H1 (cell line): ENCODE measurements around the gene MED1. TPM values are rescaled to one million over a fixed set of nuclear protein-coding genes. Genes with fewer than 3 reads are reported as not detected.

ENCODE experiments used
- CTCF ChIA-PET: fragments of 300-600 bp; sonication (Branson Sonifier 250); formaldehyde crosslinking; loops from one replicate; lab custom pipeline; 2021; ENCODE audit not compliant: partially characterized antibody; lab: Charles Lee
- POLR2A ChIA-PET: fragments of 300-600 bp; sonication (Branson Sonifier 250); formaldehyde crosslinking; loops from one replicate; lab custom pipeline; 2021; ENCODE audit warnings: inconsistent platforms; ENCODE audit not compliant: partially characterized antibody; lab: Charles Lee
- DNase-seq, 2 experiments: peaks; one replicate each; pipeline versions ENCODE4 v3.0.0 to v3.0.0-alpha.2; 2010 to 2022; ENCODE audit warnings: low spot score in 2 of 2, low read depth in 1 of 2, mixed read lengths in 1 of 2
- FAIRE-seq: peaks from 2 replicates; lab custom pipeline; 2011; peaks lifted over from hg19 to GRCh38; lab: Jason Lieb, UNC
- H2AFZ ChIP-seq: 2 replicates; pipeline ENCODE4 v1.8.1; 2012; ENCODE audit warnings: low read length, inconsistent platforms
- H2AK5ac ChIP-seq: 2 replicates; pipeline ENCODE4 v1.6.1; 2013; ENCODE audit warnings: low read depth, low read length
- H2BK120ac ChIP-seq: replicated peaks from 2 replicates; pipeline ENCODE3; 2013; ENCODE audit warnings: low read depth, low read length, inconsistent platforms
- H2BK12ac ChIP-seq: 2 replicates; pipeline ENCODE4 v1.6.1; 2013; ENCODE audit warnings: low read depth, low read length
- H2BK15ac ChIP-seq: 2 replicates; pipeline ENCODE4 v1.6.1; 2013; ENCODE audit warnings: low read length
- H2BK20ac ChIP-seq: 2 replicates; pipeline ENCODE4 v1.6.1; 2013; ENCODE audit warnings: low read length
- H2BK5ac ChIP-seq: 2 replicates; pipeline ENCODE4 v1.6.1; 2013; ENCODE audit warnings: low read depth, low read length
- H3K14ac ChIP-seq: 2 replicates; pipeline ENCODE4 v1.6.1; 2013; ENCODE audit warnings: inconsistent platforms; ENCODE audit not compliant: insufficient read length
- H3K18ac ChIP-seq: 2 replicates; pipeline ENCODE4 v1.6.1; 2013; ENCODE audit warnings: low read length; ENCODE audit errors: extremely low read depth
- H3K23ac ChIP-seq: 2 replicates; pipeline ENCODE4 v1.6.1; 2013; ENCODE audit warnings: inconsistent platforms; ENCODE audit not compliant: insufficient read length
- H3K23me2 ChIP-seq: 2 replicates; pipeline ENCODE4 v1.6.1; 2013; ENCODE audit warnings: low read depth, low read length
- H3K27ac ChIP-seq: 2 replicates; pipeline ENCODE4 v1.6.1; 2011; ENCODE audit warnings: low read depth, low read length, inconsistent platforms
- H3K27me3 ChIP-seq, 4 experiments: replicated peaks in 1 of 4; 1 replicate in 1 of 4; 2 replicates in 3 of 4; pipeline versions ENCODE4 v1.6.1 to v1.8.1; 2011 to 2013; ENCODE audit warnings: low read length in 3 of 4, mild to moderate bottlenecking in 3 of 4, inconsistent platforms in 2 of 4, mixed read lengths in 2 of 4, moderate library complexity in 1 of 4; ENCODE audit not compliant: control insufficient read depth in 3 of 4, insufficient read depth in 3 of 4; ENCODE audit errors: extremely low read depth in 1 of 4
- H3K36me3 ChIP-seq, 4 experiments: 2 replicates each; pipeline versions ENCODE4 v1.6.1 to v1.8.1; 2011 to 2013; ENCODE audit warnings: mild to moderate bottlenecking in 4 of 4, low read length in 3 of 4, moderate library complexity in 2 of 4, control low read depth in 1 of 4, inconsistent platforms in 1 of 4; ENCODE audit not compliant: insufficient read depth in 4 of 4, control insufficient read depth in 2 of 4
- H3K4ac ChIP-seq: replicated peaks from 2 replicates; pipeline ENCODE3; 2013; ENCODE audit warnings: low read length, low read depth, mixed read lengths, inconsistent platforms; ENCODE audit not compliant: insufficient read length
- H3K4me1 ChIP-seq, 4 experiments: replicated peaks in 1 of 4; 1 replicate in 1 of 4; 2 replicates in 3 of 4; pipeline versions ENCODE4 v1.6.1 to v1.8.1; 2011 to 2013; ENCODE audit warnings: low read length in 3 of 4, inconsistent platforms in 2 of 4, mixed read lengths in 1 of 4; ENCODE audit not compliant: insufficient read depth in 4 of 4, control insufficient read depth in 3 of 4
- H3K4me2 ChIP-seq, 2 experiments: 2 replicates each; pipeline versions ENCODE4 v1.6.1 to v1.8.1; 2011 to 2013; ENCODE audit warnings: low read depth in 2 of 2, low read length in 2 of 2, control low read depth in 1 of 2, inconsistent platforms in 1 of 2, mild to moderate bottlenecking in 1 of 2; ENCODE audit not compliant: insufficient read depth in 1 of 2
- H3K4me3 ChIP-seq, 4 experiments: fragments of 200-600, 300-600 bp in 1 of 4; sonication (generic), shearing (Covaris generic), sonication (Bioruptor Twin) in 1 of 4; 2 replicates each; pipeline versions ENCODE4 v1.5.1 to v1.8.1; 2011 to 2016; ENCODE audit warnings: low read length in 4 of 4, low read depth in 3 of 4, control low read depth in 2 of 4, inconsistent platforms in 2 of 4, mild to moderate bottlenecking in 2 of 4, mixed read lengths in 1 of 4, moderate library complexity in 1 of 4; ENCODE audit not compliant: insufficient read depth in 2 of 4; ENCODE audit errors: extremely low read depth in 1 of 4
- H3K56ac ChIP-seq: replicated peaks from 2 replicates; pipeline ENCODE3; 2013; ENCODE audit warnings: low read depth, mild to moderate bottlenecking, mixed read lengths, low read length, inconsistent platforms; ENCODE audit not compliant: insufficient read length
- H3K79me1 ChIP-seq: 2 replicates; pipeline ENCODE4 v1.6.1; 2013; ENCODE audit warnings: low read depth, low read length, control low read depth
- H3K79me2 ChIP-seq, 2 experiments: 2 replicates each; pipeline versions ENCODE4 v1.6.1 to v1.8.1; 2012 to 2013; ENCODE audit warnings: low read length in 2 of 2, mild to moderate bottlenecking in 2 of 2, inconsistent platforms in 1 of 2; ENCODE audit not compliant: insufficient read depth in 2 of 2, control insufficient read depth in 1 of 2
- H3K9ac ChIP-seq, 4 experiments: replicated peaks in 1 of 4; 1 replicate in 1 of 4; 2 replicates in 3 of 4; pipeline versions ENCODE4 v1.6.1 to v1.8.1; 2011 to 2013; ENCODE audit warnings: low read depth in 3 of 4, low read length in 3 of 4, control low read depth in 2 of 4, mild to moderate bottlenecking in 2 of 4, moderate library complexity in 2 of 4, inconsistent platforms in 1 of 4; ENCODE audit errors: extremely low read depth in 1 of 4
- H3K9me3 ChIP-seq, 2 experiments: 2 replicates each; pipeline versions ENCODE4 v1.6.1 to v1.8.1; 2012 to 2013; ENCODE audit warnings: mild to moderate bottlenecking in 2 of 2, moderate library complexity in 2 of 2, control low read depth in 1 of 2, inconsistent platforms in 1 of 2, low read depth in 1 of 2, low read length in 1 of 2, mixed read lengths in 1 of 2; ENCODE audit not compliant: insufficient read depth in 2 of 2
- H4K20me1 ChIP-seq, 2 experiments: replicated peaks in 1 of 2; 2 replicates each; pipeline versions ENCODE3 to v1.8.1; 2011 to 2013; ENCODE audit warnings: inconsistent platforms in 2 of 2, low read length in 2 of 2, mild to moderate bottlenecking in 1 of 2; ENCODE audit not compliant: insufficient read depth in 2 of 2, control insufficient read depth in 1 of 2
- H4K5ac ChIP-seq: 2 replicates; pipeline ENCODE4 v1.6.1; 2013; ENCODE audit warnings: low read length, low read depth, mixed read lengths, inconsistent platforms; ENCODE audit not compliant: insufficient read length
- H4K8ac ChIP-seq: 2 replicates; pipeline ENCODE4 v1.8.0; 2013; ENCODE audit warnings: mild to moderate bottlenecking, moderate library complexity, low read length, inconsistent platforms; ENCODE audit not compliant: insufficient read depth; ENCODE audit errors: extremely low read depth
- H4K91ac ChIP-seq: replicated peaks from 2 replicates; pipeline ENCODE3; 2013; ENCODE audit warnings: low read length, mixed read lengths, inconsistent platforms; ENCODE audit not compliant: insufficient read length
- ATF3 ChIP-seq: IDR thresholded peaks from 2 replicates; pipeline ENCODE4 v1.6.1; 2011; ENCODE audit warnings: low read depth, mild to moderate bottlenecking, low read length; ENCODE audit not compliant: insufficient read depth
- CTBP2 ChIP-seq: IDR thresholded peaks from 2 replicates; pipeline ENCODE4 v1.7.0; 2011; ENCODE audit warnings: borderline replicate concordance, mild to moderate bottlenecking, moderate library complexity, mixed read lengths, low read length; ENCODE audit not compliant: insufficient read depth, insufficient read length
- E2F6 ChIP-seq: IDR thresholded peaks from 2 replicates; pipeline ENCODE4 v1.6.1; 2012; ENCODE audit warnings: inconsistent platforms
- EGR1 ChIP-seq: IDR thresholded peaks from 2 replicates; pipeline ENCODE4 v1.6.1; 2011; ENCODE audit warnings: low read depth, low read length, borderline replicate concordance
- JUN ChIP-seq: IDR thresholded peaks from 2 replicates; pipeline ENCODE4 v1.6.1; 2011; ENCODE audit warnings: low read depth, mild to moderate bottlenecking, improper control_type of control experiment, low read length
- JUND ChIP-seq: IDR thresholded peaks from 2 replicates; pipeline ENCODE4 v1.6.1; 2011; ENCODE audit warnings: mild to moderate bottlenecking, improper control_type of control experiment, low read length
- NANOG ChIP-seq: IDR thresholded peaks from 2 replicates; pipeline ENCODE4 v1.6.1; 2011; ENCODE audit warnings: low read length, low read depth, mild to moderate bottlenecking, inconsistent platforms; ENCODE audit not compliant: insufficient read depth, poor library complexity, severe bottlenecking
- SP4 ChIP-seq: IDR thresholded peaks from 2 replicates; pipeline ENCODE4 v1.6.1; 2012; ENCODE audit warnings: low read length, inconsistent platforms
- TCF12 ChIP-seq: IDR thresholded peaks from 2 replicates; pipeline ENCODE4 v1.6.1; 2011; ENCODE audit warnings: low read depth, mild to moderate bottlenecking, low read length
- WGBS, 2 experiments: shearing (Covaris generic) in 1 of 2; methylation state at CpG; one replicate each; pipeline versions ENCODE4 v1.1.6 to v1.1.7; 2013 to 2015; ENCODE audit warnings: low lambda C conversion rate in 2 of 2, mixed read lengths in 2 of 2, inconsistent platforms in 1 of 2, low coverage in 1 of 2, missing lambda C conversion rate in 1 of 2; ENCODE audit not compliant: insufficient replicate concordance in 2 of 2, insufficient coverage in 1 of 2, insufficient read length in 1 of 2; ENCODE audit errors: extremely low coverage in 1 of 2, missing lambda C conversion rate in 1 of 2; 5-methylcytosine and 5-hydroxymethylcytosine counted together
- polyA plus RNA-seq, 7 experiments: library from polyadenylated mRNA; depleted of rRNA in 3 of 7; stranded (reverse) in 5 of 7; unstranded in 2 of 7; fragments of >200 nt in 5 of 7; fragments of 200-250 nt in 2 of 7; gene quantifications; 1 replicate in 5 of 7; 2 replicates in 1 of 7; 4 replicates in 1 of 7; pipeline versions ENCODE4 v1.2.1 to v1.2.3, GENCODE V29; 2011 to 2013; ENCODE audit warnings: missing spikeins in 2 of 7, mixed read lengths in 2 of 7
- total RNA-seq: library from RNA; stranded (reverse); fragmentation: NEBNext Ultra II Directional; extraction: Animal tissue kit (Norgen Biotek cat#: 25700); gene quantifications from 2 replicates; pipeline ENCODE4 v1.2.1, GENCODE V29; 2021

The MED1 gene
- total and polyA plus RNA-seq, 2 of the 8 experiments (the other 6 are each of a cell fraction or from before 2014, with no cell fraction given): 24.7 to 56.5 TPM

GRCh38 chr17:39461113-39461925, 10.3 kb upstream of the MED1 start, which contains the start of gene CDK12:
TSS of gene CDK12 (plus strand) at chr17:39461486. CDS start at chr17:39462072, 586 bp downstream.
- Histone ChIP-seq H3K27me3 (no peaks in the 10 kb centered on the region), H3K23ac (no peak within 1 kb of the TSS), H4K8ac (peak within 1 kb of the TSS; percentile 100), H3K79me1 (peaks cover 4% of the 10 kb centered on the region; the same call in 1 of the 2 replicates), H3K4me3 (peak within 1 kb of the TSS; percentile 65 to 95 (median 91)), H4K5ac (peak within 1 kb of the TSS; percentile 87), H3K27ac (peak within 1 kb of the TSS; percentile 98), H2BK5ac (peak within 1 kb of the TSS; percentile 99), H3K9ac (peak within 1 kb of the TSS; percentile 94 to 100 (median 100)), H3K9me3 (no peaks in the 10 kb centered on the region), H2BK15ac (no peak within 1 kb of the TSS), H4K91ac (peak within 1 kb of the TSS; percentile 98), H3K56ac (peak within 1 kb of the TSS; percentile 99), H3K18ac (peak within 1 kb of the TSS; percentile 91; the same call in 1 of the 2 replicates), H2BK12ac (no peak within 1 kb of the TSS; the same call in 1 of the 2 replicates), H3K4ac (peak within 1 kb of the TSS; percentile 99), H3K4me1 (no peaks in the 10 kb centered on the region; a peak in 3 of 7 replicates), H3K36me3 (no peaks in the 10 kb centered on the region; a peak in 1 of 8 replicates), H2BK120ac (no peak within 1 kb of the TSS), H3K4me2 (peak within 1 kb of the TSS; percentile 89 to 96), H3K23me2 (peaks cover 13% of the 10 kb centered on the region), H3K79me2 (peaks cover 33 to 48% of the 10 kb centered on the region in 2 experiments), H2BK20ac (0 out of 2 replicates have a peak within 1 kb of the TSS, but pooled peaks have one; percentile 61), H2AFZ (no peak within 1 kb of the TSS), H3K14ac (no peak within 1 kb of the TSS), H2AK5ac (no peak within 1 kb of the TSS), H4K20me1 (peaks cover 16 to 25% of the 10 kb centered on the region in 2 experiments)
- CTCF ChIA-PET: interaction anchor here (0.6 to 2.3 kb wide), 2 partner anchors 9 to 14 kb away, joined by 3 to 10 read pairs; partner anchors contain the start of gene MED1
- peak; percentile 96 for DNase-seq
- 4% methylated on average over 48 of the region's 51 CpGs; no CpG with 5 or more reads in 1 of the 2 experiments for WGBS, 2 experiments
- POLR2A ChIA-PET: interaction anchor here (0.7 to 7.5 kb wide), 27 partner anchors 11 to 266 kb away, joined by 3 to 167 read pairs (median 4); partner anchors contain the start of genes FBXL20, MED1, RPL19 and STAC2
- FAIRE-seq: peak; percentile 96
- no peak for TF ChIP-seq JUN
- TF ChIP-seq ATF3: 0 out of 2 replicates have a peak, but pooled peaks have one; percentile 35
- TF ChIP-seq TCF12: no peak
- TF ChIP-seq CTBP2: no peak
- no peak for TF ChIP-seq NANOG
- TF ChIP-seq E2F6: no peak
- peak; percentile 94 for TF ChIP-seq SP4
- peak; percentile 60; the same call in 1 of the 2 replicates for TF ChIP-seq EGR1
- TF ChIP-seq JUND: no peak
